GM12878 (cell line): ENCODE results near the gene ALKBH2. TPM values are rescaled to one million over a fixed set of nuclear protein-coding genes. Genes with fewer than 3 reads are reported as not detected.

Source experiments
- ATAC-seq: fragments of 200-7000 bp; cut with Tn5 transposase; 3 replicates; pipeline ENCODE4 v1.9.1; 2020; ENCODE audit warnings: mild to moderate bottlenecking, moderate library complexity
- BruUV-seq: library from RNA; stranded (reverse); fragments of 400-500 nt; replicated peaks from 2 replicates; lab custom pipeline; 2021; lab: Mats Ljungman, UMichigan
- CTCF ChIA-PET: fragments of 300-600 bp; sonication (Branson Sonifier 250); formaldehyde crosslinking; extraction: SDS; loops from one replicate; lab custom pipeline; 2021; ENCODE audit warnings: inconsistent platforms; lab: Yijun Ruan, JAX
- POLR2A ChIA-PET: fragments of 350-600 bp; formaldehyde crosslinking; extraction: SDS; loops from one replicate; lab custom pipeline; 2021; ENCODE audit warnings: inconsistent platforms; lab: Charles Lee
- RAD21 ChIA-PET: fragments of 300-600 bp; sonication (Branson Sonifier 250); formaldehyde crosslinking; loops from one replicate; lab custom pipeline; 2023; ENCODE audit warnings: antibody characterized with exemption; ENCODE audit not compliant: unreplicated experiment; lab: Charles Lee
- SMC1A ChIA-PET: fragments of 300-600 bp; sonication (Branson Sonifier 250); formaldehyde crosslinking; loops from one replicate; lab custom pipeline; 2023; ENCODE audit not compliant: unreplicated experiment, uncharacterized antibody; lab: Charles Lee
- DNase-seq: peaks from one replicate; pipeline ENCODE4 v3.0.0-alpha.2; 2011; ENCODE audit warnings: low read depth, low spot score
- FAIRE-seq: peaks from 3 replicates; lab custom pipeline; 2011; peaks lifted over from hg19 to GRCh38; lab: Jason Lieb, UNC
- H2AFZ ChIP-seq: 2 replicates; pipeline ENCODE4 v1.6.0; 2011; ENCODE audit warnings: low read depth, low read length, control low read depth; ENCODE audit not compliant: control insufficient read depth
- H3K27ac ChIP-seq: 2 replicates; pipeline ENCODE4 v1.5.1; 2011; ENCODE audit warnings: control low read depth; ENCODE audit not compliant: control insufficient read depth, insufficient read depth
- H3K27me3 ChIP-seq, 2 experiments: replicated peaks in 1 of 2; 2 replicates each; pipeline versions ENCODE4 v1.6.0 to v1.6.1; 2011; ENCODE audit warnings: low read length in 1 of 2; ENCODE audit not compliant: control insufficient read depth in 2 of 2, insufficient read depth in 2 of 2
- H3K36me3 ChIP-seq, 2 experiments: 2 replicates each; pipeline ENCODE4 v1.5.1; 2011; ENCODE audit warnings: low read length in 1 of 2; ENCODE audit not compliant: control insufficient read depth in 2 of 2, insufficient read depth in 2 of 2
- H3K4me1 ChIP-seq: 2 replicates; pipeline ENCODE4 v1.6.1; 2011; ENCODE audit warnings: mild to moderate bottlenecking, low read length, moderate library complexity, mixed read lengths; ENCODE audit not compliant: control insufficient read depth, insufficient read depth
- H3K4me2 ChIP-seq: 2 replicates; pipeline ENCODE4 v1.6.0; 2011; ENCODE audit warnings: control low read depth; ENCODE audit not compliant: control insufficient read depth, insufficient read depth
- H3K4me3 ChIP-seq: fragments of 200-600 bp; sonication (generic); 2 replicates; pipeline ENCODE4 v1.5.1; 2016
- H3K79me2 ChIP-seq: 2 replicates; pipeline ENCODE4 v1.6.0; 2011; ENCODE audit warnings: low read length; ENCODE audit not compliant: control insufficient read depth, insufficient read depth
- H3K9ac ChIP-seq: 2 replicates; pipeline ENCODE4 v1.8.0; 2011; ENCODE audit warnings: low read length, control low read depth, mixed read lengths; ENCODE audit not compliant: control insufficient read depth, insufficient read depth
- H3K9me3 ChIP-seq: replicated peaks from 3 replicates; pipeline ENCODE4 v1.5.1; 2011; ENCODE audit warnings: mild to moderate bottlenecking, low read length; ENCODE audit not compliant: control insufficient read depth, insufficient read depth
- H4K20me1 ChIP-seq: 2 replicates; pipeline ENCODE4 v1.6.0; 2011; ENCODE audit not compliant: control insufficient read depth, insufficient read depth
- ATF3 ChIP-seq: IDR thresholded peaks from 2 replicates; pipeline ENCODE4 v1.6.1; 2011; ENCODE audit warnings: low read depth, mild to moderate bottlenecking, low read length, moderate library complexity, borderline replicate concordance; ENCODE audit errors: extremely low read depth
- CBX3 ChIP-seq: fragments of 200-600 bp; sonication (generic); IDR thresholded peaks from 2 replicates; pipeline ENCODE4 v1.6.1; 2016; ENCODE audit warnings: low read depth, borderline replicate concordance
- CHD4 ChIP-seq: fragments of 200-600 bp; sonication (generic); IDR thresholded peaks from 2 replicates; pipeline ENCODE4 v1.6.1; 2016; ENCODE audit warnings: mild to moderate bottlenecking
- EED ChIP-seq: sonication (generic); IDR thresholded peaks from 2 replicates; pipeline ENCODE4 v1.6.1; 2016; ENCODE audit warnings: antibody characterized with exemption, low read depth
- EP300 ChIP-seq, 2 experiments: fragments of 150-350 bp in 1 of 2; IDR thresholded peaks; 2 replicates each; pipeline ENCODE4 v1.6.1; 2011 to 2012; ENCODE audit warnings: low read depth in 2 of 2, low read length in 2 of 2, borderline replicate concordance in 1 of 2, improper control_type of control experiment in 1 of 2, inconsistent platforms in 1 of 2; ENCODE audit not compliant: control insufficient read depth in 1 of 2
- HDAC2 ChIP-seq: fragments of 200-600 bp; sonication (generic); IDR thresholded peaks from 2 replicates; pipeline ENCODE4 v1.6.1; 2017
- IKZF1 ChIP-seq: fragments of 450-650 bp; conservative IDR thresholded peaks from 2 replicates; pipeline ENCODE4 v1.6.1; 2017; ENCODE audit warnings: antibody characterized with exemption, mild to moderate bottlenecking
- NKRF ChIP-seq: fragments of 450-650 bp; conservative IDR thresholded peaks from 2 replicates; pipeline ENCODE4 v1.6.1; 2017; ENCODE audit warnings: mild to moderate bottlenecking, moderate library complexity
- NRF1 ChIP-seq: conservative IDR thresholded peaks from 2 replicates; pipeline ENCODE4 v1.6.1; 2011; ENCODE audit warnings: mild to moderate bottlenecking, low read depth, low read length, improper control_type of control experiment
- POLR2A ChIP-seq: IDR thresholded peaks from 2 replicates; pipeline ENCODE4 v1.6.1; 2011; ENCODE audit warnings: low read depth, mild to moderate bottlenecking, low read length
- SIN3A ChIP-seq: IDR thresholded peaks from 2 replicates; pipeline ENCODE4 v1.6.1; 2012; ENCODE audit warnings: low read depth, low read length, improper control_type of control experiment
- SMARCA5 ChIP-seq: fragments of 450-650 bp; IDR thresholded peaks from 2 replicates; pipeline ENCODE4 v1.6.1; 2017; ENCODE audit warnings: mild to moderate bottlenecking
- SP1 ChIP-seq: IDR thresholded peaks from one replicate; pipeline ENCODE4 v1.6.1; 2011; ENCODE audit warnings: low read depth, low read length
- USF1 ChIP-seq: IDR thresholded peaks from 2 replicates; pipeline ENCODE4 v1.6.1; 2011; ENCODE audit warnings: borderline replicate concordance, low read depth, mild to moderate bottlenecking, moderate library complexity, mixed read lengths, low read length; ENCODE audit not compliant: insufficient read depth; ENCODE audit errors: extremely low read length
- ZNF622 ChIP-seq: fragments of 450-650 bp; IDR thresholded peaks from 2 replicates; pipeline ENCODE4 v1.6.1; 2017; ENCODE audit warnings: mild to moderate bottlenecking, inconsistent platforms
- WGBS: methylation state at CpG from one replicate; pipeline ENCODE4 v1.1.6; 2016; ENCODE audit warnings: low lambda C conversion rate; ENCODE audit not compliant: insufficient replicate concordance, insufficient coverage; ENCODE audit errors: missing lambda C conversion rate; 5-methylcytosine and 5-hydroxymethylcytosine counted together
- in situ Hi-C: fragments of 300-500 bp; cut with MboI; formaldehyde crosslinking; loops from 9 replicates; pipeline ENCODE4 v1.14.3; 2018; ENCODE audit warnings: mixed read lengths
- intact Hi-C: fragments of 100-400 bp; cut with micrococcal nuclease; formaldehyde crosslinking; loops from one replicate; pipeline ENCODE4 v1.14.2; 2022; ENCODE audit not compliant: unreplicated experiment
- polyA plus RNA-seq, 11 experiments: library from polyadenylated mRNA; depleted of rRNA in 4 of 11; unstranded in 6 of 11; stranded (reverse) in 5 of 11; fragments of >200 nt; fragmentation: Nextera tagmentation in 4 of 11; fragmentation: Illumina TruSeq in 1 of 11; extraction: Ambion mirVana in 4 of 11; extraction: Trizol in 1 of 11; gene quantifications; 1 replicate in 1 of 11; 2 replicates in 10 of 11; pipeline versions ENCODE4 v1.2.1 to v1.2.3, GENCODE V29; 2011 to 2016; ENCODE audit warnings: inconsistent platforms in 2 of 11, missing spikeins in 2 of 11, low read depth in 1 of 11
- total RNA-seq, 4 experiments: library from RNA; depleted of rRNA in 3 of 4; stranded (reverse); fragments of >200 nt in 3 of 4; fragmentation: Illumina TruSeq in 1 of 4; extraction: Trizol in 1 of 4; gene quantifications; 2 replicates each; pipeline versions ENCODE4 v1.2.1 to v1.2.3, GENCODE V29; 2013 to 2021

Gene ALKBH2
- total and polyA plus RNA-seq, 10 of the 15 experiments (the other 5 are each of a cell fraction or from before 2014, with no cell fraction given), result 5.6 to 40.3 (median 31.2) TPM

GRCh38 chr12:109120557-109120956, 27.3 kb upstream of the ALKBH2 start:
- ATAC-seq (no peak), FAIRE-seq (no peak)
- H3K79me2 ChIP-seq, result no peaks in the 10 kb centered on the region
- H3K4me1 ChIP-seq, result no peaks in the 10 kb centered on the region
- no peak overlapping the region for H3K9ac ChIP-seq
- intact Hi-C loops, result no loop called here
- SMC1A ChIA-PET, result no interaction called here
- H2AFZ ChIP-seq, result no peak overlapping the region
- TF ChIP-seq EED (no peak), USF1 (no peak), HDAC2 (no peak), CBX3 (no peak), IKZF1 (no peak), NRF1 (no peak), POLR2A (no peak), EP300 (IDR thresholded peaks at IDR 0.05; ENCODE audit: borderline replicate concordance in 1 of 2, control insufficient read depth in 1 of 2, low read depth in 2 of 2, low read length in 2 of 2) (no peak), ZNF622 (no peak), CHD4 (no peak), SMARCA5 (no peak), SP1 (no peak), ATF3 (no peak), SIN3A (no peak), NKRF (no peak)
- TF ChIP-seq, all 136 proteins: peak for 0
- no TSS peak for BruUV-seq
- WGBS, result 12% methylated on average over 4 of the region's 4 CpGs
- H4K20me1 ChIP-seq, result no peaks in the 10 kb centered on the region
- H3K27ac ChIP-seq, result no peak overlapping the region
- H3K36me3 ChIP-seq, result no peaks in the 10 kb centered on the region
- in situ Hi-C loops, result no loop called here
- no peaks in the 10 kb centered on the region for H3K9me3 ChIP-seq
- ChIA-PET RAD21 (no interaction called here), CTCF (interaction anchor here (0.7 to 2.1 kb wide), 3 partner anchors 9 to 117 kb away, joined by 3 to 13 read pairs (median 5); no protein-coding TSS in a partner anchor), POLR2A (no interaction called here)
- H3K4me3 ChIP-seq, result no peak overlapping the region
- no peak for DNase-seq
- no peak overlapping the region for H3K4me2 ChIP-seq
- H3K27me3 ChIP-seq, result no peaks in the 10 kb centered on the region
